ENCODE results near the gene ZNF821. TPM values are rescaled to one million over a fixed set of nuclear protein-coding genes. Genes with fewer than 3 reads are reported as not detected.

ZNF821 gene
- total and polyA plus RNA-seq, 2 of the 8 experiments (the other 6 are each of a cell fraction or from before 2014, with no cell fraction given): 9.5 to 14.1 TPM

DNA sequence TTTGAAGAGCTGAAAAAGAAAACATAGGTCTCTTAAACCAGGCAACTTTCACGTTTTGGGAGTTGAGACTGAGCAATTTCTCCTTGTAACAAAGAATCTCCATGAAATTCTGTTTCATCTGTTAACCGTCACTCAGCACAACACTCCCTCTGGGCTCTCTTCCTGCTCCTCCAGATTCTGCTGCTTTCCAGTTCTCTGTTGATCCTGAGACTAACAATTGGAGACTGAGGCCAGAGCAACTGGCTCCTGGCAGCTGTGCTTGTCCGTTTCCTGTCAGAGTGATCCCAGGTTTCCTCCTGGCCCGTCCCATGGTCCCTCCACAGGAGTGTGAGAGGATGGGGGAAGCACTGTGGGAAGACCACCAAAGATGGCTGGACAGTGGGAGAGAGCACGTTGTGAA, 43.8 kb upstream of the ZNF821 start (continued):
- no peak for TF ChIP-seq BACH1 (IDR thresholded peaks at IDR 0.05; ENCODE audit: low read length)
- TF ChIP-seq TAF7 (optimal IDR thresholded peaks at IDR 0.05; ENCODE audit: borderline replicate concordance, low read depth, low read length): no peak
- no peak for TF ChIP-seq RAD21 (IDR thresholded peaks at IDR 0.05 in 1 of 2, conservative IDR thresholded peaks at IDR 0.05 in 1 of 2; ENCODE audit: low read depth in 2 of 2, low read length in 2 of 2)
- TF ChIP-seq SRF (IDR thresholded peaks at IDR 0.05; ENCODE audit: low read depth, low read length): no peak
- no peak for TF ChIP-seq TBP (IDR thresholded peaks at IDR 0.05; ENCODE audit: low read depth, low read length)
- no peak for TF ChIP-seq PHF8 (conservative IDR thresholded peaks at IDR 0.05; ENCODE audit: low read depth, low read length)
